ENCODE measurements around the gene GIMD1.

Gene GIMD1

DNA sequence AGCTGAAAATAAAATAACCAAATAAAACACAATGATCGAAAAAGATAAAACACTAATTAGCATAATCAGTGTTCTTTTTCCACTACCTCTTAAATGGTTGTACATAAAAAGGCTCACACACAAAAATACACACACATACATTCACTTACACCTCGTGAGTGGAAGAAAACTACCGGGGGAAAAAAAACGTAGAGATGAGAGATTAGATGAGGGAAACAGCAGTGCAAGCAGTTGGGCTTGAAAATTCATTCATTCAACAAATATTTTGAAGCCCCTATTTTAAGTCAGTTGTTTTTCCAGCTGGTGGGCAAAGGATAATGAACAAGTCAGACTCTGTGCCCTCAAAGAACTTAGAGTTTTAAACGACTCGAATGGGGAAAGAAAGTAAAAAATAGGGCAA, 53.6 kb downstream of the GIMD1 start:
- DNase-seq: no peak
- H3K27ac Mint-ChIP-seq: no peak overlapping the region
- peaks cover 40% of the 10 kb centered on the region for H3K4me1 Mint-ChIP-seq
- no peaks in the 10 kb centered on the region for H3K9me3 Mint-ChIP-seq
- peaks cover 15% of the 10 kb centered on the region for H3K36me3 Mint-ChIP-seq (ENCODE audit: low read depth)
- no peaks in the 10 kb centered on the region for H3K27me3 Mint-ChIP-seq
- no peak overlapping the region for H3K4me3 Mint-ChIP-seq
- ATAC-seq: no peak

DNA sequence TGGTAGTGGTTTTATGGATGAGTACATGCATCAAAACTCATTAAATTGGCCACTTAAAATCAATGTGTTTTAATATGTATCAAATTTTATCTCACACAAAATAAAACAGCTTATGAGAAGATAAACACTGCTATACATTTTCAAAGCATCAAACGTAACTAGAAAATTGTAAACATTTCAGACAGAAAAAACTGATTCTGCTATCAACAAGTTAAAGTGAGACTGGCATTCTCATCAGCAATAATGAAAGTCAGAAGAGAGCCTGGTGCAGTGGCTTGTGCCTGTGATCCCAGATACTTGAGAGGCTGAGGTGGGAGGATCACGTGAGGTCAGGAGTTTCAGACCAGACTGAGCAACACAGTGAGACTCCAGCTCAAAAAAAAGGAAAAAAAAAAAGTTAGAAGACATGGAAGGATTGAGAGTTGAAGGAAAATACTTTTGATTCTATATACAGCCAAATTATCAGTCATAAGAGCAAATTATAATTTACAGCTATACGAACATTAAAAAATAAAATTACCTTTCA, 55.5 kb downstream of the GIMD1 start:
- DNase-seq (no peak), ATAC-seq (no peak)
- no peaks in the 10 kb centered on the region for H3K9me3 Mint-ChIP-seq
- H3K27me3 Mint-ChIP-seq: no peaks in the 10 kb centered on the region
- peak overlapping the region; percentile 3 for H3K4me3 Mint-ChIP-seq
- H3K4me1 Mint-ChIP-seq: peaks cover 39% of the 10 kb centered on the region
- H3K36me3 Mint-ChIP-seq (ENCODE audit: low read depth): peaks cover 11% of the 10 kb centered on the region
- H3K27ac Mint-ChIP-seq: peak overlapping the region; percentile 64

DNA sequence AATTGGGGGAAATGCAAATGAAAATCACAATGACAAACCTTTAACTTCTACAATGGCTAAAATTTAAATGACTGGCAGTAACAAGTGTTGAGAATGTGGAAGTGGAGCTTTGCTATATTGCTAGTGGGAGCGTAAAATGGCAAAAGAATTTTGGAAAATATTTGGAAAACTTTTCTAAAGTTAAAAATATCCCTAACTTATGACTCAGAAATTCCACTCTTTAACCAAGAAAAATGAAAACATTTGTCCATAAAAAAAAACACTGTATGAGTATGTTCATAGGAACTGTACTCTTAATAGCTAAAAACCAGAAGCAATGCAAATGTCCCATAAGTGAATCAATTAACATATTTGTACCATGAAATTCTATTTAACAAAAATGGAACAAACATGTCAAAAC, 56.2 kb downstream of the GIMD1 start:
- DNase-seq: no peak
- H3K36me3 Mint-ChIP-seq (ENCODE audit: low read depth): peaks cover 11% of the 10 kb centered on the region
- peak overlapping the region; percentile 56 for H3K27ac Mint-ChIP-seq
- H3K4me1 Mint-ChIP-seq: peaks cover 39% of the 10 kb centered on the region
- H3K9me3 Mint-ChIP-seq: no peaks in the 10 kb centered on the region
- ATAC-seq: no peak
- H3K27me3 Mint-ChIP-seq: no peaks in the 10 kb centered on the region
- no peak overlapping the region for H3K4me3 Mint-ChIP-seq
